B cell (primary cell): Measurements from ENCODE around the gene PPP6R2. TPM values are rescaled to one million over a fixed set of nuclear protein-coding genes. Genes with fewer than 3 reads are reported as not detected.

ENCODE experiments used
- ATAC-seq: fragments of 200-7000 bp; cut with Tn5 transposase; one replicate; pipeline ENCODE4 v1.10.0; 2021; ENCODE audit warnings: low read depth, mild to moderate bottlenecking, moderate number of reproducible peaks, moderate library complexity
- CTCF ChIA-PET: fragments of 350-600 bp; sonication (Branson Sonifier 250); formaldehyde crosslinking; loops from one replicate; lab custom pipeline; 2021; ENCODE audit warnings: antibody characterized with exemption, inconsistent platforms; lab: Charles Lee
- POLR2A ChIA-PET: fragments of 350-600 bp; sonication (Branson Sonifier 250); formaldehyde crosslinking; loops from one replicate; lab custom pipeline; 2021; ENCODE audit warnings: antibody characterized with exemption; lab: Charles Lee
- DNase-seq: peaks from one replicate; pipeline ENCODE4 v3.0.0; 2013
- H2AFZ ChIP-seq: 2 replicates; pipeline ENCODE4 v1.6.1; 2012; ENCODE audit warnings: mild to moderate bottlenecking, low read depth, low read length; ENCODE audit not compliant: insufficient read depth, poor library complexity, severe bottlenecking
- H3K27ac ChIP-seq, 2 donors: 1 replicate in 1 of 2; 2 replicates in 1 of 2; pipeline ENCODE4 v1.5.1; 2012 to 2013; ENCODE audit warnings: low read length in 2 of 2, mild to moderate bottlenecking in 2 of 2, moderate library complexity in 1 of 2
- H3K27me3 ChIP-seq, 4 experiments: fragments of 200-600 bp in 1 of 4; sonication (generic) in 1 of 4; replicated peaks in 1 of 4; 1 replicate in 2 of 4; 2 replicates in 2 of 4; pipeline versions ENCODE4 v1.6.1 to v1.7.0; 2013 to 2016; ENCODE audit warnings: low read length in 3 of 4, mild to moderate bottlenecking in 2 of 4, mixed read lengths in 1 of 4, moderate library complexity in 1 of 4; ENCODE audit not compliant: insufficient read depth in 4 of 4, control insufficient read depth in 3 of 4; ENCODE audit errors: control extremely low read depth in 1 of 4
- H3K36me3 ChIP-seq, 2 experiments: replicated peaks in 1 of 2; 1 replicate in 1 of 2; 2 replicates in 1 of 2; pipeline versions ENCODE4 v1.6.1 to v1.7.1; 2013; ENCODE audit warnings: low read length in 1 of 2; ENCODE audit not compliant: insufficient read depth in 2 of 2, control insufficient read depth in 1 of 2; ENCODE audit errors: control extremely low read depth in 1 of 2, extremely low read depth in 1 of 2
- H3K4me1 ChIP-seq, 2 donors: fragments of 200-600 bp in 1 of 2; sonication (generic) in 1 of 2; 1 replicate in 1 of 2; 2 replicates in 1 of 2; pipeline versions ENCODE4 v1.5.1 to v1.6.1; 2013 to 2017; ENCODE audit warnings: low read length in 2 of 2; ENCODE audit not compliant: control insufficient read depth in 2 of 2, insufficient read depth in 2 of 2
- H3K4me2 ChIP-seq: replicated peaks from 2 replicates; pipeline ENCODE3; 2012; ENCODE audit warnings: mild to moderate bottlenecking, low read depth, low read length; ENCODE audit not compliant: poor library complexity, severe bottlenecking
- H3K4me3 ChIP-seq, 5 experiments: fragments of 200-600 bp in 1 of 5; sonication (generic) in 1 of 5; 1 replicate in 3 of 5; 2 replicates in 2 of 5; pipeline versions ENCODE4 v1.5.1 to v1.7.0; 2011 to 2016; ENCODE audit warnings: low read length in 4 of 5, mild to moderate bottlenecking in 4 of 5, low read depth in 2 of 5, control low read depth in 1 of 5, moderate library complexity in 1 of 5; ENCODE audit not compliant: insufficient read depth in 1 of 5; ENCODE audit errors: control extremely low read depth in 1 of 5, extremely low read depth in 1 of 5
- H3K79me2 ChIP-seq: fragments of 200-600 bp; sonication (generic); one replicate; pipeline ENCODE4 v1.6.0; 2016; ENCODE audit warnings: low read length; ENCODE audit not compliant: control insufficient read depth, insufficient read depth
- H3K9ac ChIP-seq: fragments of 200-600 bp; sonication (generic); 2 replicates; pipeline ENCODE4 v1.6.1; 2017; ENCODE audit warnings: mild to moderate bottlenecking, low read length, moderate library complexity
- H3K9me3 ChIP-seq, 3 donors: one replicate each; pipeline versions ENCODE4 v1.6.1 to v1.7.1; 2013; ENCODE audit warnings: low read length in 2 of 3; ENCODE audit not compliant: control insufficient read depth in 2 of 3, insufficient read depth in 1 of 3; ENCODE audit errors: control extremely low read depth in 1 of 3
- H4K20me1 ChIP-seq: 2 replicates; pipeline ENCODE4 v1.6.0; 2012; ENCODE audit warnings: mild to moderate bottlenecking, low read length; ENCODE audit not compliant: insufficient read depth, control insufficient read depth, poor library complexity, severe bottlenecking
- H3K27ac Mint-ChIP-seq: one replicate; pipeline ENCODE4 v1.8.0; 2021; ENCODE audit warnings: mixed read lengths
- H3K27me3 Mint-ChIP-seq: one replicate; pipeline ENCODE4 v1.8.0; 2021; ENCODE audit warnings: mixed read lengths
- H3K4me1 Mint-ChIP-seq: one replicate; pipeline ENCODE4 v1.8.0; 2021; ENCODE audit warnings: mixed read lengths
- H3K4me3 Mint-ChIP-seq: one replicate; pipeline ENCODE4 v1.8.0; 2021; ENCODE audit warnings: mixed read lengths
- H3K9me3 Mint-ChIP-seq: one replicate; pipeline ENCODE4 v1.8.0; 2022; ENCODE audit warnings: mixed read lengths; ENCODE audit not compliant: insufficient read depth
- CTCF ChIP-seq: fragments of 200-600 bp; IDR thresholded peaks from one replicate; pipeline ENCODE4 v1.8.0; 2022; ENCODE audit warnings: antibody characterized with exemption, mild to moderate bottlenecking
- EZH2 ChIP-seq: IDR thresholded peaks from 2 replicates; pipeline ENCODE4 v1.6.1; 2012; ENCODE audit warnings: borderline replicate concordance, low read depth, mild to moderate bottlenecking, moderate library complexity, low read length; ENCODE audit not compliant: insufficient read depth, poor library complexity, severe bottlenecking
- WGBS: methylation state at CpG from one replicate; pipeline ENCODE4 v1.1.5; 2013; ENCODE audit warnings: missing lambda C conversion rate; ENCODE audit not compliant: insufficient coverage; 5-methylcytosine and 5-hydroxymethylcytosine counted together
- intact Hi-C: fragments of 100-400 bp; cut with micrococcal nuclease; formaldehyde crosslinking; loops from one replicate; pipeline ENCODE4 v1.10.0; 2022
- polyA plus RNA-seq: library from polyadenylated mRNA; depleted of rRNA; stranded (reverse); fragments of >200 nt; gene quantifications from 2 replicates; pipeline ENCODE4 v1.2.3, GENCODE V29; 2012
- total RNA-seq, 2 donors: library from RNA; stranded (reverse); fragments of 120-200 nt in 1 of 2; gene quantifications; 1 replicate in 1 of 2; 2 replicates in 1 of 2; pipeline versions ENCODE4 v1.2.3 to v1.2.4, GENCODE V29; 2013 to 2022

PPP6R2 gene
- total and polyA plus RNA-seq, 2 donors (not counting 1 experiment from before 2014, with no cell fraction given): 91.4 to 98.7 TPM

- H3K4me3 ChIP-seq: no peak overlapping the region
- peaks cover 17% of the 10 kb centered on the region for H3K27me3 Mint-ChIP-seq
- peaks cover 0 to 8% (median 0%) of the 10 kb centered on the region in 3 donors for H3K9me3 ChIP-seq
- H4K20me1 ChIP-seq: peaks cover 14% of the 10 kb centered on the region
- no peaks in the 10 kb centered on the region for H3K79me2 ChIP-seq
- no peaks in the 10 kb centered on the region for H3K36me3 ChIP-seq
- CTCF ChIA-PET: interaction anchor here (0.8 to 2.2 kb wide), 11 partner anchors 8 to 47 kb away, joined by 3 to 11 read pairs (median 4); partner anchors contain the start of gene DENND6B
- H3K27ac Mint-ChIP-seq: peak overlapping the region; percentile 46
- peak overlapping the region; percentile 64 for H3K4me3 Mint-ChIP-seq
- intact Hi-C loops: no loop called here
- POLR2A ChIA-PET: interaction anchor here (0.7 to 4.2 kb wide), 5 partner anchors 11 to 253 kb away, joined by 4 to 53 read pairs (median 6); partner anchors contain the start of genes HDAC10 and PLXNB2
- TF ChIP-seq CTCF (no peak), EZH2 (no peak)
- no peak overlapping the region for H3K27ac ChIP-seq
- H3K27me3 ChIP-seq: peaks cover 0 to 35% (median 13%) of the 10 kb centered on the region in 4 experiments
- ATAC-seq (no peak), DNase-seq (no peak)
- no peak overlapping the region for H2AFZ ChIP-seq
- H3K9ac ChIP-seq: no peak overlapping the region
- peaks cover 41 to 47% of the 10 kb centered on the region in 2 donors for H3K4me1 ChIP-seq
- peaks cover 43% of the 10 kb centered on the region for H3K4me1 Mint-ChIP-seq
- H3K9me3 Mint-ChIP-seq: no peaks in the 10 kb centered on the region
- H3K4me2 ChIP-seq: peak overlapping the region; percentile 85
- 44% methylated on average over 5 of the region's 5 CpGs for WGBS
Measured at GRCh38 chr22:50294319-50294656, 48.8 kb upstream of the PPP6R2 start.

- H3K79me2 ChIP-seq: no peaks in the 10 kb centered on the region
Measured at GRCh38 chr22:50296658-50297490, 46.3 kb upstream of the PPP6R2 start.

More at GRCh38 chr22:50296658-50297490, 46.3 kb upstream of the PPP6R2 start:
- ChIA-PET CTCF (interaction anchor here (0.6 to 1.9 kb wide), 7 partner anchors 17 to 201 kb away, joined by 3 to 6 read pairs (median 3); no protein-coding TSS in a partner anchor), POLR2A (interaction anchor here (0.6 to 0.8 kb wide), 2 partner anchors 9 to 38 kb away, joined by 5 to 8 read pairs; no protein-coding TSS in a partner anchor)
- Mint-ChIP-seq H3K9me3 (no peaks in the 10 kb centered on the region), H3K27ac (no peak overlapping the region), H3K4me1 (peaks cover 49% of the 10 kb centered on the region), H3K27me3 (peaks cover 14% of the 10 kb centered on the region), H3K4me3 (no peak overlapping the region)
- Histone ChIP-seq H3K4me1 (peaks cover 51 to 56% of the 10 kb centered on the region in 2 donors), H3K36me3 (no peaks in the 10 kb centered on the region), H3K27me3 (peaks cover 0 to 20% (median 7%) of the 10 kb centered on the region in 4 experiments), H4K20me1 (peaks cover 9% of the 10 kb centered on the region), H3K4me2 (no peak overlapping the region), H3K4me3 (no peak overlapping the region), H3K9me3 (peaks cover 0 to 3% (median 0%) of the 10 kb centered on the region in 3 donors), H3K27ac (no peak overlapping the region), H2AFZ (no peak overlapping the region), H3K9ac (no peak overlapping the region)
- WGBS: 90% methylated on average over 20 of the region's 29 CpGs
- ATAC-seq: no peak
- no peak for DNase-seq
- intact Hi-C loops: no loop called here
- TF ChIP-seq EZH2 (no peak), CTCF (no peak)
